AG08396 (cell line): ENCODE results near the gene IGFBP1.
"Not testable (repeated sequence)": the region's sequence is repeated elsewhere in the genome, so short reads cannot be mapped to it uniquely, and the experiment has no call there.

Experiments used
- DNase-seq: peaks from one replicate; pipeline ENCODE4 v3.0.0; 2012; ENCODE audit warnings: low spot score, mixed read lengths

Gene IGFBP1

GRCh38 chr7:45888185-45888992, at the start of gene IGFBP1:
Gene IGFBP1 (plus strand): TSS chr7:45888488. CDS start chr7:45888653, 165 bp downstream.
- DNase-seq, result peak; percentile 66

- not testable (repeated sequence) for DNase-seq
These were observed 49.4 kb upstream of the IGFBP1 start for GRCh38 chr7:45838852-45839251.

GRCh38 chr7:45841926-45842717, 46.2 kb upstream of the IGFBP1 start:
- DNase-seq, result not testable (repeated sequence)

GRCh38 chr7:45846536-45846935, 41.8 kb upstream of the IGFBP1 start:
- not testable (repeated sequence) for DNase-seq

GRCh38 chr7:45848734-45849133, 39.6 kb upstream of the IGFBP1 start:
- DNase-seq, result not testable (repeated sequence)

GRCh38 chr7:45852984-45853383, 35.3 kb upstream of the IGFBP1 start:
- not testable (repeated sequence) for DNase-seq

GRCh38 chr7:45853491-45853890, 34.8 kb upstream of the IGFBP1 start:
- not testable (repeated sequence) for DNase-seq

- not testable (repeated sequence) for DNase-seq
These were observed 32.6 kb upstream of the IGFBP1 start for GRCh38 chr7:45855680-45856079.

- DNase-seq, result not testable (repeated sequence)
These were observed 31.4 kb upstream of the IGFBP1 start for GRCh38 chr7:45856888-45857287.

- DNase-seq, result no peak
These were observed 24.6 kb upstream of the IGFBP1 start for GRCh38 chr7:45863715-45864114.

GRCh38 chr7:45865594-45866410, 22.5 kb upstream of the IGFBP1 start:
- peak; percentile 43 for DNase-seq

GRCh38 chr7:45867471-45867870, 20.8 kb upstream of the IGFBP1 start:
- no peak for DNase-seq

- no peak for DNase-seq
These were observed 18.9 kb upstream of the IGFBP1 start for GRCh38 chr7:45869426-45869825.

GRCh38 chr7:45872116-45873034, 15.9 kb upstream of the IGFBP1 start:
- DNase-seq, result no peak

- DNase-seq, result no peak
These were observed 15.3 kb upstream of the IGFBP1 start, which contains the start of gene CCDC201 for GRCh38 chr7:45873035-45873354. Gene CCDC201 (minus strand): TSS chr7:45873082. CDS start chr7:45873007, 75 bp downstream.

GRCh38 chr7:45873355-45873754, 14.9 kb upstream of the IGFBP1 start:
- DNase-seq, result no peak

- peak; percentile 54 for DNase-seq
These were observed 13.7 kb upstream of the IGFBP1 start for GRCh38 chr7:45874408-45875131.

GRCh38 chr7:45876519-45876918, 11.8 kb upstream of the IGFBP1 start:
- DNase-seq, result no peak

GRCh38 chr7:45878457-45879144, 9.7 kb upstream of the IGFBP1 start:
- no peak for DNase-seq

- DNase-seq, result no peak
These were observed 7.8 kb upstream of the IGFBP1 start for GRCh38 chr7:45880433-45880860.
